RWPE2 (cell line): Measurements from ENCODE around the gene NR2F2.

ENCODE experiments used
- ATAC-seq: fragments of 200-7000 bp; cut with Tn5 transposase; 3 replicates; pipeline ENCODE4 v1.9.1; 2021; ENCODE audit warnings: low read depth
- DNase-seq: peaks from one replicate; pipeline ENCODE4 v3.0.0-alpha.2; 2020; ENCODE audit warnings: low spot score
- H3K27ac ChIP-seq: fragments of 450-650 bp; 2 replicates; pipeline ENCODE4 v1.5.1; 2017; ENCODE audit warnings: mild to moderate bottlenecking; ENCODE audit not compliant: poor library complexity, severe bottlenecking
- H3K27me3 ChIP-seq: fragments of 250-450 bp; sonication (Bioruptor Pico); 2 replicates; pipeline ENCODE4 v1.5.1; 2021; ENCODE audit warnings: mild to moderate bottlenecking, moderate library complexity; ENCODE audit not compliant: insufficient read depth, poor library complexity, severe bottlenecking
- H3K36me3 ChIP-seq: fragments of 250-450 bp; sonication (Bioruptor Pico); 2 replicates; pipeline ENCODE4 v1.5.1; 2020; ENCODE audit warnings: low read depth, mild to moderate bottlenecking, moderate library complexity
- H3K4me1 ChIP-seq: fragments of 250-450 bp; sonication (Bioruptor Pico); 2 replicates; pipeline ENCODE4 v1.5.1; 2021; ENCODE audit warnings: mild to moderate bottlenecking, moderate library complexity; ENCODE audit not compliant: insufficient read depth, poor library complexity, severe bottlenecking
- H3K4me3 ChIP-seq: fragments of 250-450 bp; sonication (Bioruptor Pico); 2 replicates; pipeline ENCODE4 v1.5.1; 2021; ENCODE audit warnings: mild to moderate bottlenecking, moderate library complexity; ENCODE audit not compliant: severe bottlenecking
- H3K9me3 ChIP-seq: fragments of 250-450 bp; sonication (Bioruptor Pico); 2 replicates; pipeline ENCODE4 v1.5.1; 2021; ENCODE audit warnings: mild to moderate bottlenecking, moderate library complexity; ENCODE audit not compliant: severe bottlenecking
- TF ChIP-seq, protein P1 (sequence below): fragments of 450-650 bp; IDR thresholded peaks from one replicate; pipeline ENCODE4 v1.5.1; 2017; ENCODE audit warnings: mild to moderate bottlenecking, moderate library complexity; ENCODE audit not compliant: poor library complexity, severe bottlenecking

The NR2F2 gene

DNA sequence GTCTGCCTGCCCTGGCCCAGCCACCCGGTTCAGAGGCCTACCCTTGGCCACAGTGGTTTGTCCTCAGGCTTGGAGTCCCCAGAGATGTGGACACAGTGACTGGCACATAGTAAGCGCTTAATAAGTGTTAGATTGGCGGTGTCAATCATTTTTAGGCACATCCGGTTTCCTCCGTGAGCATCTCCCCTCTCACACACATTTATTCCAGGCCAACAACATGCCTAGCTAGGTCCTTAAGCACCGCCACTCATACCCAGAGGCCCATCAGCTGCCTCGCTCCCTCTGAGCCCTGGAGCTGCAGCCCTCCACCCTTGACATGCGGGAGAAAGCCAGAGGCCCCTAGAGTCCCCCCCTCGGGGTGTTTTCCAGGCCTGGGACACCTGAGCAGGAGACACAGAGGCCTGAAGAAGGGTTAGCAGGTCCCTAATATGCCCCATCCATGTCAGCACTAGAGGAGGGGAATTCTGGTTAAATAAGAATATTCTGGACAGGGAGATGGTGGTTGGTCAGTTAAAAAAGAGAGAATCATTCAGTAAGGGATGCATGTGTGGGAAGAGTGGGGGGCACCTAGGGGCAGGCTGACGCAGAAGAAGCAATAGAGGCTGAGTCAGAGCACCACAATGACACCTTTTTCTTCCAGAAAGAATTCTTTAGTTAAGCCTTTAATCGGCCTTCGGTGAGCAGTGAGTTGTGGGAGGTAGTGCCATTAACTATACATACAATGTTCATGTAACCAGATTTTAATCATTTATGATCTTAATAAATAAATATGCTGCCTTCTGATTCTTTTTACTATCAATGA lies 22.3 kb downstream of the NR2F2 start:
- H3K4me3 ChIP-seq: no peak overlapping the region
- H3K27me3 ChIP-seq: no peaks in the 10 kb centered on the region

DNA sequence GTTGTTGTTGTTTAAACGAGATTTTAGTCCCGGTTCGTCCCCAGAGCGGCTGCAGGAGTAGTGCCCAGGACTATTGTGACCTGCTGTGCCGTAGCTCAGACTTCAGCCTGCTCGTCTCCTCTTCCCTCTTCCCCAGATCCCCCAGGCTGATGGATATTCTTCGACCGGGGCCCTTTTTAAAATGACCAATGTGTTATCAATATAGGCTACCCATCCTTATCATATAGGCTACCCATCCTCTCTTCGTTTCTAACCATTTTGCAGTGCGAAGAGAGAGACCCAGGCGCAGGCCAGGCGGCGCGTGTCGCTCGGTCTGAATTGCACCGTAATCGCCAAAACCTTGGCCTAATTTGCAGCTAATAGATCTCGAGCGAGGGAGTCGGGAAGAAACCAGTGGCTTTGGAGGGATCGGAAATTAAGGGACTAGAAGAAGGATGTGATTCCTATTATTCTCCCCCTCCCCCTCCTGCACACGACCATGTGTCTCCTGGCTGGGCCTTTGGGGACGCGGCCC lies 23.0 kb downstream of the NR2F2 start:
- Histone ChIP-seq H3K27me3 (no peaks in the 10 kb centered on the region), H3K36me3 (no peaks in the 10 kb centered on the region), H3K4me1 (peaks cover 3% of the 10 kb centered on the region), H3K9me3 (no peaks in the 10 kb centered on the region), H3K4me3 (no peak overlapping the region), H3K27ac (no peak overlapping the region)
- TF ChIP-seq, protein P1, sequence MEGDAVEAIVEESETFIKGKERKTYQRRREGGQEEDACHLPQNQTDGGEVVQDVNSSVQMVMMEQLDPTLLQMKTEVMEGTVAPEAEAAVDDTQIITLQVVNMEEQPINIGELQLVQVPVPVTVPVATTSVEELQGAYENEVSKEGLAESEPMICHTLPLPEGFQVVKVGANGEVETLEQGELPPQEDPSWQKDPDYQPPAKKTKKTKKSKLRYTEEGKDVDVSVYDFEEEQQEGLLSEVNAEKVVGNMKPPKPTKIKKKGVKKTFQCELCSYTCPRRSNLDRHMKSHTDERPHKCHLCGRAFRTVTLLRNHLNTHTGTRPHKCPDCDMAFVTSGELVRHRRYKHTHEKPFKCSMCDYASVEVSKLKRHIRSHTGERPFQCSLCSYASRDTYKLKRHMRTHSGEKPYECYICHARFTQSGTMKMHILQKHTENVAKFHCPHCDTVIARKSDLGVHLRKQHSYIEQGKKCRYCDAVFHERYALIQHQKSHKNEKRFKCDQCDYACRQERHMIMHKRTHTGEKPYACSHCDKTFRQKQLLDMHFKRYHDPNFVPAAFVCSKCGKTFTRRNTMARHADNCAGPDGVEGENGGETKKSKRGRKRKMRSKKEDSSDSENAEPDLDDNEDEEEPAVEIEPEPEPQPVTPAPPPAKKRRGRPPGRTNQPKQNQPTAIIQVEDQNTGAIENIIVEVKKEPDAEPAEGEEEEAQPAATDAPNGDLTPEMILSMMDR: no peak
- no peak for DNase-seq
- ATAC-seq: no peak

More for the DNA sequence above, 22.3 kb downstream of the NR2F2 start:
- TF ChIP-seq, protein P1: no peak
- H3K4me1 ChIP-seq: peaks cover 3% of the 10 kb centered on the region
- no peak overlapping the region for H3K27ac ChIP-seq
- DNase-seq: no peak
- H3K9me3 ChIP-seq: no peaks in the 10 kb centered on the region
- ATAC-seq: no peak
- no peaks in the 10 kb centered on the region for H3K36me3 ChIP-seq

DNA sequence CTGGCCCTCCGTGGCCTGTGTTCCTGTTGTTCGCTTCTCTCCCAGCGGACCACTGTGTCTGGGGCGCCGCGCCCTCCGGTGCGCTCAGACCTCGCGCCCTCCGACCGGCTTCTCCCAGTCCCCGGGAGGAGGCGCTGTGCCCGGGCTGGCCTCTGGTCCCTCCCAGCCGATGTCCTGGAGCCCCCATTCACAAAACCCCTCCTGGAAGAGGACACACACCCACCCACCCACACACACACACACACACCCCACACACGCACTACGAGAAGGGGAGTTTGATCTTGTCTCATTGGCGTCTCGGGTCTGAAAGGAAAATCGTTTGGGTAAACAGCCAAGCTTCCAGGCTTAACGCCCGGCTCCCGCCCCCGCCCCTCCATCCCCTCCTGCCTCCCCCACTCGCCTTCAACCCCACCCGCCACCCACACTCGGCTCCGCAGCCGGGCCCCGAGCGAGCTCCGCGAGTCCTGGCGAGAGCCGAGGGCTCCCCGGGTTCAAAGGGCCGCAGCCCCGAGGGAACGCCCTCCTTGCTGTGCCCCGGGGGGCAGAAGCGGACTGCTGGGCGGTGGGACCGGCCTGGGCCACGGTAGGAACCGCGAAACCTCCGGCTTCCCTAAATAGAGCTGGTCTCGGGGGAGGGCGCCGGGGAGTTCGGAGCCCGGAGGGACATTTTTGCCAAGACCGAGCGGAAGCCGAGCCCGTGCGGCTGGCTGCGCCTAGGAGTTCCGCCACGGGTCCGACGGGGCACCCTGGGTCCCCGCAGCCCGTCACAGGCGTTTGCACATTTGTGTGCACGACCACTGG lies 23.6 kb downstream of the NR2F2 start:
- no peaks in the 10 kb centered on the region for H3K9me3 ChIP-seq
- peaks cover 3% of the 10 kb centered on the region for H3K4me1 ChIP-seq
- H3K27ac ChIP-seq: no peak overlapping the region
- no peaks in the 10 kb centered on the region for H3K36me3 ChIP-seq
- peak overlapping the region; percentile 28 for H3K4me3 ChIP-seq
- ATAC-seq (peak; percentile 8; the same call in 1 of the 3 replicates), DNase-seq (peak; percentile 63)
- TF ChIP-seq, protein P1: no peak
- no peaks in the 10 kb centered on the region for H3K27me3 ChIP-seq

DNA sequence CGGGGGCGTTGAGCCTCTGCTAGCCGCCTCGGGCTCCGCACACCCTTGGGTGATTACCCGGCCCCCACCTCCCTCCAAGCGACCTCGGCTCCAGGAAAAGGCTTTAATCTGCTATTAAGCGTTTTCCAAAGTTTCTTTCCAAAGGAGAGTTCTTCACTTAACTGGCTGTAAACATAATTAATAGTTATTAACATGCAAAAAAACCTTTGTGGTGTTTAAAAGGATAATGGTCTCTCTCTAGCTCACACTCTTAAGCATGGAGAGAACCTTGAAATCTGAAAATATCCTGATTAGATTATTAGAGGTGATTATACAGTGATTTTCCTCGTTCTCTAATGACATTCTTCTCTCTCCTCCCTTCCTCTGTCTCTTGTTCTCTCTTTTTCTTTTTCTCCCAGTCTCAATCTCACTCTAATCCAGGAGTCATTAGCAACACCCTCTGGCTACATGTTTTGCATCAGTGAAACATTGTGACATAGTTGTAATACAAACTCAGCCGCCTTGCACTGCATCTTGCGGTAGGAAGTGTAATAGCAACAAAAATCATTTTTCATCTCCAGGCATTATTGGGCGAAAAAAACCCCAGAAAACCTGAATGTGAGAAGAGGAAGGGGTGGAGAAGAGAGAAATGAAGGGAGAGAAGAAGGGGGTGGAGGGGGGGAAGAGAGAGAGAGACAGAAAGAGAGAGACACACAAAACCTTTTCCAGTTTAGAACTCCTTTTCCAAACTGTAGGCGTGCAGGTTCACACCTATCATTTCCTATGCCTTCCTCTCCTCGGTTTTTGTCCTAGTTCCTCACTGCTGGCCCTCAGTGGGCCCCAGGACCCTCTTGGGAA lies 24.4 kb downstream of the NR2F2 start:
- peaks cover 5% of the 10 kb centered on the region for H3K27me3 ChIP-seq

More for the DNA sequence above, 24.4 kb downstream of the NR2F2 start:
- no peaks in the 10 kb centered on the region for H3K9me3 ChIP-seq
- H3K4me1 ChIP-seq: peaks cover 3% of the 10 kb centered on the region
- H3K36me3 ChIP-seq: no peaks in the 10 kb centered on the region
- H3K4me3 ChIP-seq: peak overlapping the region; percentile 28
- no peak overlapping the region for H3K27ac ChIP-seq
- no peak for DNase-seq
- peak; percentile 24; the same call in 1 of the 3 replicates for ATAC-seq
- TF ChIP-seq, protein P1: peak; percentile 29
